ENCODE data around the gene NTRK2.

DNA sequence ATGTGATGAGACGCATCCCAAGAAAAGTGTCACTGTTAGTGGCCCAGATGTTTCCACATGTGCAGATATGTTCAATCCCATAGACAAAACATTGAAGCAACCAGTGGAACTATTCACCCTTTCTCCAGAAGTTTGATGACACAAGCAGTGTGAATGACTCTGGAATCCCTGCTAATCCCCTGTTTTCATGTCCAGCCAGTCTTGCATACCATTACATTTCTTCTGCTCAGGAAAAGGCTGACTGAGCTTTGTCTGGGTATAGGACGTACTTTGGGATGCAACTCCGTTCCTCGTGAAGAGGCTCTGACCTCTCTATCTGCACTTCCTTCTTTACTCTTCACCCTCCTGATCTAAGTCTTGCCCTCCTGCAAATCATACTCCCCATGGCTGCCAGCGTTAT is 172.4 kb downstream of the NTRK2 start:
- TF ChIP-seq, protein P1, sequence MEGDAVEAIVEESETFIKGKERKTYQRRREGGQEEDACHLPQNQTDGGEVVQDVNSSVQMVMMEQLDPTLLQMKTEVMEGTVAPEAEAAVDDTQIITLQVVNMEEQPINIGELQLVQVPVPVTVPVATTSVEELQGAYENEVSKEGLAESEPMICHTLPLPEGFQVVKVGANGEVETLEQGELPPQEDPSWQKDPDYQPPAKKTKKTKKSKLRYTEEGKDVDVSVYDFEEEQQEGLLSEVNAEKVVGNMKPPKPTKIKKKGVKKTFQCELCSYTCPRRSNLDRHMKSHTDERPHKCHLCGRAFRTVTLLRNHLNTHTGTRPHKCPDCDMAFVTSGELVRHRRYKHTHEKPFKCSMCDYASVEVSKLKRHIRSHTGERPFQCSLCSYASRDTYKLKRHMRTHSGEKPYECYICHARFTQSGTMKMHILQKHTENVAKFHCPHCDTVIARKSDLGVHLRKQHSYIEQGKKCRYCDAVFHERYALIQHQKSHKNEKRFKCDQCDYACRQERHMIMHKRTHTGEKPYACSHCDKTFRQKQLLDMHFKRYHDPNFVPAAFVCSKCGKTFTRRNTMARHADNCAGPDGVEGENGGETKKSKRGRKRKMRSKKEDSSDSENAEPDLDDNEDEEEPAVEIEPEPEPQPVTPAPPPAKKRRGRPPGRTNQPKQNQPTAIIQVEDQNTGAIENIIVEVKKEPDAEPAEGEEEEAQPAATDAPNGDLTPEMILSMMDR (IDR thresholded peaks at IDR 0.05) = no peak
- TF ChIP-seq POLR2A (IDR thresholded peaks at IDR 0.05) = no peak
